ENCODE measurements around the gene ZNF213. TPM values are rescaled to one million over a fixed set of nuclear protein-coding genes. Genes with fewer than 3 reads are reported as not detected.

The ZNF213 gene
- total and polyA plus RNA-seq, 2 donors (not counting 1 experiment from before 2014, with no cell fraction given) = 0.43 to 8.8 TPM

- no peaks in the 10 kb centered on the region for H3K79me2 ChIP-seq (ENCODE audit: control insufficient read depth, insufficient read depth, low read length)
- no peak overlapping the region for H2AFZ ChIP-seq (ENCODE audit: low read length)
- TF ChIP-seq CTCF (conservative IDR thresholded peaks at IDR 0.05 in 1 of 2, IDR thresholded peaks at IDR 0.05 in 1 of 2; ENCODE audit: low read depth in 1 of 2, low read length in 2 of 2) = no peak
- no peak for TF ChIP-seq EZH2 (IDR thresholded peaks at IDR 0.05; ENCODE audit: low read length, missing control alignments)
- H3K9ac ChIP-seq (ENCODE audit: insufficient read depth, low read length) = no peak overlapping the region
- no peak overlapping the region for H3K27ac ChIP-seq (ENCODE audit: insufficient read depth, low read length)
- peaks cover 3% of the 10 kb centered on the region for H3K4me1 ChIP-seq (ENCODE audit: control insufficient read depth, extremely low read depth, insufficient read depth, low read length)
- no peak for DNase-seq (ENCODE audit: low read depth in 2 of 2)
- H4K20me1 ChIP-seq (ENCODE audit: control insufficient read depth, extremely low read depth, insufficient read depth, low read length) = no peaks in the 10 kb centered on the region
- H3K9me3 ChIP-seq (ENCODE audit: control insufficient read depth, insufficient read depth, low read depth, low read length) = no peaks in the 10 kb centered on the region
- no peak overlapping the region for H3K4me2 ChIP-seq (ENCODE audit: extremely low read depth, insufficient read depth, low read length)
- peaks cover 16% of the 10 kb centered on the region for H3K36me3 ChIP-seq (ENCODE audit: control insufficient read depth, insufficient read depth, low read length)
- H3K4me3 ChIP-seq (replicated peaks in 1 of 4; ENCODE audit: control extremely low read depth in 1 of 4, insufficient read depth in 1 of 4, low read depth in 3 of 4, low read length in 4 of 4) = no peak overlapping the region
- no peaks in the 10 kb centered on the region for H3K27me3 ChIP-seq (ENCODE audit: control insufficient read depth, insufficient read depth, low read length)
These were observed 15.5 kb upstream of the ZNF213 start for GRCh38 chr16:3119286-3119685.

GRCh38 chr16:3119701-3120408 lies 15.0 kb upstream of the ZNF213 start:
- no peak overlapping the region for H3K4me2 ChIP-seq (ENCODE audit: extremely low read depth, insufficient read depth, low read length)
- H3K27ac ChIP-seq (ENCODE audit: insufficient read depth, low read length) = no peak overlapping the region
- H3K36me3 ChIP-seq (ENCODE audit: control insufficient read depth, insufficient read depth, low read length) = peaks cover 16% of the 10 kb centered on the region
- H3K9me3 ChIP-seq (ENCODE audit: control insufficient read depth, insufficient read depth, low read depth, low read length) = no peaks in the 10 kb centered on the region
- TF ChIP-seq CTCF (conservative IDR thresholded peaks at IDR 0.05 in 1 of 2, IDR thresholded peaks at IDR 0.05 in 1 of 2; ENCODE audit: low read depth in 1 of 2, low read length in 2 of 2) (no peak), EZH2 (IDR thresholded peaks at IDR 0.05; ENCODE audit: low read length, missing control alignments) (no peak)
- no peak for DNase-seq (ENCODE audit: low read depth in 2 of 2)
- H3K4me1 ChIP-seq (ENCODE audit: control insufficient read depth, extremely low read depth, insufficient read depth, low read length) = peaks cover 3% of the 10 kb centered on the region
- no peak overlapping the region for H3K4me3 ChIP-seq (replicated peaks in 1 of 4; ENCODE audit: control extremely low read depth in 1 of 4, insufficient read depth in 1 of 4, low read depth in 3 of 4, low read length in 4 of 4)
- H3K9ac ChIP-seq (ENCODE audit: insufficient read depth, low read length) = no peak overlapping the region
- no peaks in the 10 kb centered on the region for H4K20me1 ChIP-seq (ENCODE audit: control insufficient read depth, extremely low read depth, insufficient read depth, low read length)
- H3K79me2 ChIP-seq (ENCODE audit: control insufficient read depth, insufficient read depth, low read length) = no peaks in the 10 kb centered on the region
- no peaks in the 10 kb centered on the region for H3K27me3 ChIP-seq (ENCODE audit: control insufficient read depth, insufficient read depth, low read length)
- H2AFZ ChIP-seq (ENCODE audit: low read length) = no peak overlapping the region

GRCh38 chr16:3120435-3120834 lies 14.4 kb upstream of the ZNF213 start:
- TF ChIP-seq EZH2 (IDR thresholded peaks at IDR 0.05; ENCODE audit: low read length, missing control alignments) (no peak), CTCF (conservative IDR thresholded peaks at IDR 0.05 in 1 of 2, IDR thresholded peaks at IDR 0.05 in 1 of 2; ENCODE audit: low read depth in 1 of 2, low read length in 2 of 2) (no peak)
- Histone ChIP-seq H4K20me1 (ENCODE audit: control insufficient read depth, extremely low read depth, insufficient read depth, low read length) (no peaks in the 10 kb centered on the region), H3K9ac (ENCODE audit: insufficient read depth, low read length) (no peak overlapping the region), H3K27ac (ENCODE audit: insufficient read depth, low read length) (no peak overlapping the region), H3K4me1 (ENCODE audit: control insufficient read depth, extremely low read depth, insufficient read depth, low read length) (peaks cover 3% of the 10 kb centered on the region), H3K9me3 (ENCODE audit: control insufficient read depth, insufficient read depth, low read depth, low read length) (no peaks in the 10 kb centered on the region), H3K4me2 (ENCODE audit: extremely low read depth, insufficient read depth, low read length) (no peak overlapping the region), H3K27me3 (ENCODE audit: control insufficient read depth, insufficient read depth, low read length) (no peaks in the 10 kb centered on the region), H3K36me3 (ENCODE audit: control insufficient read depth, insufficient read depth, low read length) (peaks cover 16% of the 10 kb centered on the region), H3K4me3 (replicated peaks in 1 of 4; ENCODE audit: control extremely low read depth in 1 of 4, insufficient read depth in 1 of 4, low read depth in 3 of 4, low read length in 4 of 4) (no peak overlapping the region), H2AFZ (ENCODE audit: low read length) (no peak overlapping the region), H3K79me2 (ENCODE audit: control insufficient read depth, insufficient read depth, low read length) (no peaks in the 10 kb centered on the region)
- no peak for DNase-seq (ENCODE audit: low read depth in 2 of 2)
